Activated naive CD8-positive, alpha-beta T cell treated with anti-CD3 and anti-CD28 coated beads, Interleukin-2, amount 50 U/mL, for 24 hours (primary cell): ENCODE data around the gene MMUT.
"Not testable (repeated sequence)": the region's sequence is repeated elsewhere in the genome, so short reads cannot be mapped to it uniquely, and the experiment has no call there.

Source experiments
- ATAC-seq: fragments of 150-1000 bp; cut with Tn5 transposase; one replicate; pipeline ENCODE4 v1.10.0; 2021
- DNase-seq: peaks from one replicate; pipeline ENCODE4 v3.0.0; 2021
- H3K27ac Mint-ChIP-seq: one replicate; pipeline ENCODE4 v1.8.0; 2021; ENCODE audit warnings: mild to moderate bottlenecking, mixed read lengths
- H3K27me3 Mint-ChIP-seq: one replicate; pipeline ENCODE4 v1.8.0; 2021; ENCODE audit warnings: mixed read lengths
- H3K36me3 Mint-ChIP-seq: one replicate; pipeline ENCODE4 v1.8.0; 2021; ENCODE audit warnings: low read depth, mixed read lengths
- H3K4me1 Mint-ChIP-seq: one replicate; pipeline ENCODE4 v1.8.0; 2021; ENCODE audit warnings: mixed read lengths
- H3K4me3 Mint-ChIP-seq: one replicate; pipeline ENCODE4 v1.8.0; 2021; ENCODE audit warnings: mild to moderate bottlenecking, moderate library complexity, mixed read lengths
- H3K9me3 Mint-ChIP-seq: one replicate; pipeline ENCODE4 v1.8.0; 2021; ENCODE audit warnings: mixed read lengths

MMUT gene

GRCh38 chr6:49462927-49463611 is at the start of gene MMUT, which contains the start of gene CENPQ:
Gene MMUT (minus strand): TSS chr6:49463253. CDS start chr6:49459466, 3,787 bp downstream.
Gene CENPQ (plus strand): TSS chr6:49463370. CDS start chr6:49470177, 6,807 bp downstream.
- Mint-ChIP-seq H3K9me3 (no peaks in the 10 kb centered on the region), H3K27ac (peak within 1 kb of the TSS; percentile 86), H3K4me3 (peak within 1 kb of the TSS; percentile 91), H3K36me3 (peaks cover 3% of the 10 kb centered on the region), H3K27me3 (no peaks in the 10 kb centered on the region), H3K4me1 (peaks cover 39% of the 10 kb centered on the region)
- DNase-seq (peak; percentile 89), ATAC-seq (peak; percentile 98)

GRCh38 chr6:49509342-49509741 is 46.3 kb upstream of the MMUT start:
- no peak for DNase-seq
- Mint-ChIP-seq H3K4me3 (no peak overlapping the region), H3K27me3 (peaks cover 21% of the 10 kb centered on the region), H3K9me3 (no peaks in the 10 kb centered on the region), H3K4me1 (no peaks in the 10 kb centered on the region), H3K27ac (no peak overlapping the region), H3K36me3 (no peaks in the 10 kb centered on the region)
- ATAC-seq: no peak

GRCh38 chr6:49506569-49507111 is 43.6 kb upstream of the MMUT start:
- no peaks in the 10 kb centered on the region for H3K36me3 Mint-ChIP-seq
- H3K27me3 Mint-ChIP-seq: peaks cover 13% of the 10 kb centered on the region
- no peaks in the 10 kb centered on the region for H3K9me3 Mint-ChIP-seq
- no peak overlapping the region for H3K27ac Mint-ChIP-seq
- DNase-seq (no peak), ATAC-seq (no peak)
- no peaks in the 10 kb centered on the region for H3K4me1 Mint-ChIP-seq
- H3K4me3 Mint-ChIP-seq: no peak overlapping the region

- ATAC-seq (no peak), DNase-seq (no peak)
- Mint-ChIP-seq H3K27ac (no peak overlapping the region), H3K9me3 (no peaks in the 10 kb centered on the region), H3K27me3 (peaks cover 10% of the 10 kb centered on the region), H3K36me3 (no peaks in the 10 kb centered on the region), H3K4me1 (no peaks in the 10 kb centered on the region), H3K4me3 (no peak overlapping the region)
Measured at GRCh38 chr6:49504666-49505065, 41.6 kb upstream of the MMUT start.

GRCh38 chr6:49499623-49500022 is 36.6 kb upstream of the MMUT start, which contains the start of gene GLYATL3:
Gene GLYATL3 (plus strand): TSS chr6:49499923. CDS start chr6:49511991, 12,068 bp downstream.
- H3K36me3 Mint-ChIP-seq: peaks cover 2% of the 10 kb centered on the region
- DNase-seq (no peak), ATAC-seq (no peak)
- H3K27ac Mint-ChIP-seq: no peak within 1 kb of the TSS
- H3K4me3 Mint-ChIP-seq: no peak within 1 kb of the TSS
- H3K9me3 Mint-ChIP-seq: no peaks in the 10 kb centered on the region
- H3K4me1 Mint-ChIP-seq: no peaks in the 10 kb centered on the region
- no peaks in the 10 kb centered on the region for H3K27me3 Mint-ChIP-seq

- Mint-ChIP-seq H3K27me3 (no peaks in the 10 kb centered on the region), H3K27ac (no peak overlapping the region), H3K36me3 (peaks cover 2% of the 10 kb centered on the region), H3K4me3 (no peak overlapping the region), H3K4me1 (no peaks in the 10 kb centered on the region), H3K9me3 (no peaks in the 10 kb centered on the region)
- DNase-seq (no peak), ATAC-seq (no peak)
Measured at GRCh38 chr6:49499126-49499525, 36.1 kb upstream of the MMUT start.

- Mint-ChIP-seq H3K36me3 (peaks cover 9% of the 10 kb centered on the region), H3K4me1 (no peaks in the 10 kb centered on the region), H3K27me3 (no peaks in the 10 kb centered on the region), H3K9me3 (no peaks in the 10 kb centered on the region), H3K4me3 (no peak overlapping the region), H3K27ac (no peak overlapping the region)
- no peak for DNase-seq
- ATAC-seq: no peak
Measured at GRCh38 chr6:49497304-49497703, 34.3 kb upstream of the MMUT start.

- Mint-ChIP-seq H3K27ac (no peak overlapping the region), H3K9me3 (no peaks in the 10 kb centered on the region), H3K27me3 (no peaks in the 10 kb centered on the region), H3K4me3 (no peak overlapping the region), H3K4me1 (no peaks in the 10 kb centered on the region), H3K36me3 (peaks cover 39% of the 10 kb centered on the region)
- DNase-seq (no peak), ATAC-seq (no peak)
Measured at GRCh38 chr6:49490633-49491032, 27.6 kb upstream of the MMUT start.

GRCh38 chr6:49483380-49483779 is 20.3 kb upstream of the MMUT start:
- H3K27ac Mint-ChIP-seq, ATAC-seq, H3K4me3 Mint-ChIP-seq, H3K27me3 Mint-ChIP-seq, DNase-seq, H3K9me3 Mint-ChIP-seq, H3K4me1 Mint-ChIP-seq: not testable (repeated sequence)
- peaks cover 20% of the 10 kb centered on the region for H3K36me3 Mint-ChIP-seq

- H3K27me3 Mint-ChIP-seq, DNase-seq, ATAC-seq, H3K9me3 Mint-ChIP-seq, H3K4me1 Mint-ChIP-seq, H3K27ac Mint-ChIP-seq, H3K4me3 Mint-ChIP-seq: not testable (repeated sequence)
- H3K36me3 Mint-ChIP-seq: peaks cover 18% of the 10 kb centered on the region
Measured at GRCh38 chr6:49481846-49482245, 18.8 kb upstream of the MMUT start.

GRCh38 chr6:49479308-49479970 is 16.4 kb upstream of the MMUT start:
- Mint-ChIP-seq H3K27ac (no peak overlapping the region), H3K4me3 (no peak overlapping the region), H3K9me3 (no peaks in the 10 kb centered on the region), H3K4me1 (no peaks in the 10 kb centered on the region), H3K36me3 (peaks cover 35% of the 10 kb centered on the region), H3K27me3 (no peaks in the 10 kb centered on the region)
- no peak for ATAC-seq
- DNase-seq: no peak

- H3K9me3 Mint-ChIP-seq, DNase-seq, H3K27ac Mint-ChIP-seq, H3K27me3 Mint-ChIP-seq, ATAC-seq, H3K4me1 Mint-ChIP-seq, H3K4me3 Mint-ChIP-seq: not testable (repeated sequence)
- peaks cover 58% of the 10 kb centered on the region for H3K36me3 Mint-ChIP-seq
Measured at GRCh38 chr6:49476564-49476963, 13.5 kb upstream of the MMUT start.

- no peak for DNase-seq
- H3K27ac Mint-ChIP-seq: no peak overlapping the region
- peaks cover 21% of the 10 kb centered on the region for H3K4me1 Mint-ChIP-seq
- H3K9me3 Mint-ChIP-seq: no peaks in the 10 kb centered on the region
- H3K36me3 Mint-ChIP-seq: peaks cover 16% of the 10 kb centered on the region
- ATAC-seq: no peak
- no peaks in the 10 kb centered on the region for H3K27me3 Mint-ChIP-seq
- H3K4me3 Mint-ChIP-seq: no peak overlapping the region
Measured at GRCh38 chr6:49468042-49468441, 5.0 kb upstream of the MMUT start.

GRCh38 chr6:49464691-49465090 is 1.6 kb upstream of the MMUT start:
- peaks cover 39% of the 10 kb centered on the region for H3K4me1 Mint-ChIP-seq
- no peaks in the 10 kb centered on the region for H3K27me3 Mint-ChIP-seq
- ATAC-seq: no peak
- H3K27ac Mint-ChIP-seq: no peak overlapping the region
- H3K36me3 Mint-ChIP-seq: peaks cover 5% of the 10 kb centered on the region
- H3K4me3 Mint-ChIP-seq: peak overlapping the region; percentile 91
- DNase-seq: no peak
- no peaks in the 10 kb centered on the region for H3K9me3 Mint-ChIP-seq

GRCh38 chr6:49463612-49463967 is 537 bp upstream of the MMUT start:
- peaks cover 39% of the 10 kb centered on the region for H3K4me1 Mint-ChIP-seq
- ATAC-seq: no peak

More at GRCh38 chr6:49463612-49463967, 537 bp upstream of the MMUT start:
- peaks cover 3% of the 10 kb centered on the region for H3K36me3 Mint-ChIP-seq
- H3K27me3 Mint-ChIP-seq: no peaks in the 10 kb centered on the region
- H3K9me3 Mint-ChIP-seq: no peaks in the 10 kb centered on the region
- H3K4me3 Mint-ChIP-seq: peak overlapping the region; percentile 91
- no peak for DNase-seq
- H3K27ac Mint-ChIP-seq: peak overlapping the region; percentile 86
